ENCODE data around the gene L1CAM. TPM values are rescaled to one million over a fixed set of nuclear protein-coding genes. Genes with fewer than 3 reads are reported as not detected.

Gene L1CAM
- total RNA-seq, 6 experiments from 2014 or later: 0.33 to 0.64 (median 0.47) TPM; not detected in 2

- no peak overlapping the region for H3K27ac ChIP-seq
- H3K9me3 ChIP-seq: no peaks in the 10 kb centered on the region
- ATAC-seq: no peak
- H3K27me3 ChIP-seq: peaks cover 0 to 23% of the 10 kb centered on the region in 2 donors
- DNase-seq: no peak
- TF ChIP-seq, protein P1, sequence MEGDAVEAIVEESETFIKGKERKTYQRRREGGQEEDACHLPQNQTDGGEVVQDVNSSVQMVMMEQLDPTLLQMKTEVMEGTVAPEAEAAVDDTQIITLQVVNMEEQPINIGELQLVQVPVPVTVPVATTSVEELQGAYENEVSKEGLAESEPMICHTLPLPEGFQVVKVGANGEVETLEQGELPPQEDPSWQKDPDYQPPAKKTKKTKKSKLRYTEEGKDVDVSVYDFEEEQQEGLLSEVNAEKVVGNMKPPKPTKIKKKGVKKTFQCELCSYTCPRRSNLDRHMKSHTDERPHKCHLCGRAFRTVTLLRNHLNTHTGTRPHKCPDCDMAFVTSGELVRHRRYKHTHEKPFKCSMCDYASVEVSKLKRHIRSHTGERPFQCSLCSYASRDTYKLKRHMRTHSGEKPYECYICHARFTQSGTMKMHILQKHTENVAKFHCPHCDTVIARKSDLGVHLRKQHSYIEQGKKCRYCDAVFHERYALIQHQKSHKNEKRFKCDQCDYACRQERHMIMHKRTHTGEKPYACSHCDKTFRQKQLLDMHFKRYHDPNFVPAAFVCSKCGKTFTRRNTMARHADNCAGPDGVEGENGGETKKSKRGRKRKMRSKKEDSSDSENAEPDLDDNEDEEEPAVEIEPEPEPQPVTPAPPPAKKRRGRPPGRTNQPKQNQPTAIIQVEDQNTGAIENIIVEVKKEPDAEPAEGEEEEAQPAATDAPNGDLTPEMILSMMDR (IDR thresholded peaks at IDR 0.05): no peak
- no peak for TF ChIP-seq POLR2A (IDR thresholded peaks at IDR 0.05)
- no peaks in the 10 kb centered on the region for H3K4me1 ChIP-seq
- intact Hi-C loops (cut with DNase I): no loop called here
- H3K4me3 ChIP-seq: no peak overlapping the region
- WGBS (ENCODE audit: insufficient coverage, low coverage, low lambda C conversion rate, missing lambda C conversion rate): 92% methylated on average over 2 of the region's 10 CpGs
- H3K36me3 ChIP-seq: no peaks in the 10 kb centered on the region
These were observed 53.2 kb downstream of the L1CAM start for GRCh38 chrX:153832728-153833127.

- TF ChIP-seq, protein P1 (IDR thresholded peaks at IDR 0.05): no peak
- no peak for TF ChIP-seq POLR2A (IDR thresholded peaks at IDR 0.05)
- H3K9me3 ChIP-seq: no peaks in the 10 kb centered on the region
- DNase-seq: no peak
- H3K4me3 ChIP-seq: no peak overlapping the region
- intact Hi-C loops (cut with DNase I): no loop called here
- peaks cover 0 to 23% of the 10 kb centered on the region in 2 donors for H3K27me3 ChIP-seq
- ATAC-seq: no peak
- no peaks in the 10 kb centered on the region for H3K4me1 ChIP-seq
- H3K36me3 ChIP-seq: no peaks in the 10 kb centered on the region
- WGBS (ENCODE audit: insufficient coverage, low coverage, low lambda C conversion rate, missing lambda C conversion rate): 47% methylated on average over 14 of the region's 23 CpGs
- H3K27ac ChIP-seq: no peak overlapping the region
These were observed 54.4 kb downstream of the L1CAM start for GRCh38 chrX:153831429-153832150.

GRCh38 chrX:153830640-153831428 is 55.1 kb downstream of the L1CAM start:
- TF ChIP-seq, protein P1 (IDR thresholded peaks at IDR 0.05): no peak
- no peak for TF ChIP-seq POLR2A (IDR thresholded peaks at IDR 0.05)
- Histone ChIP-seq H3K36me3 (no peaks in the 10 kb centered on the region), H3K4me1 (no peaks in the 10 kb centered on the region), H3K9me3 (no peaks in the 10 kb centered on the region), H3K4me3 (no peak overlapping the region), H3K27ac (no peak overlapping the region), H3K27me3 (peaks cover 0 to 23% of the 10 kb centered on the region in 2 donors)
- DNase-seq (no peak), ATAC-seq (no peak)
- intact Hi-C loops (cut with DNase I): no loop called here
- 23% methylated on average over 3 of the region's 102 CpGs for WGBS (ENCODE audit: insufficient coverage, low coverage, low lambda C conversion rate, missing lambda C conversion rate)

GRCh38 chrX:153829799-153830639 is 56.0 kb downstream of the L1CAM start, which contains the start of gene PDZD4:
PDZD4 (minus strand) TSS chrX:153830544; CDS start chrX:153830298, 246 bp downstream.
- Histone ChIP-seq H3K27me3 (peaks cover 0 to 27% of the 10 kb centered on the region in 2 donors), H3K36me3 (no peaks in the 10 kb centered on the region), H3K9me3 (no peaks in the 10 kb centered on the region), H3K4me3 (peak within 1 kb of the TSS; percentile 7 to 31 (median 21)), H3K4me1 (no peaks in the 10 kb centered on the region), H3K27ac (no peak within 1 kb of the TSS)
- ATAC-seq: no peak
- WGBS (ENCODE audit: insufficient coverage, low coverage, low lambda C conversion rate, missing lambda C conversion rate): 17% methylated on average over 7 of the region's 97 CpGs
- DNase-seq: no peak
- intact Hi-C loops (cut with DNase I): no loop called here
- TF ChIP-seq, protein P1 (IDR thresholded peaks at IDR 0.05): no peak
- no peak for TF ChIP-seq POLR2A (IDR thresholded peaks at IDR 0.05)
